ENCODE data around the gene ARHGEF37. TPM values are rescaled to one million over a fixed set of nuclear protein-coding genes. Genes with fewer than 3 reads are reported as not detected.

Gene ARHGEF37
- total RNA-seq, 1 experiment from 2014 or later, result 16.1 TPM

GRCh38 chr5:149622466-149622865, 41.2 kb downstream of the ARHGEF37 start:
- CTCF ChIA-PET, result no interaction called here
- H3K27ac Mint-ChIP-seq (ENCODE audit: unreplicated experiment), result no peak overlapping the region
- no peaks in the 10 kb centered on the region for H3K27me3 Mint-ChIP-seq (ENCODE audit: unreplicated experiment)
- no peak overlapping the region for H3K4me3 Mint-ChIP-seq (ENCODE audit: low read depth, unreplicated experiment)
- no TSS peak for BruUV-seq (replicated peaks)
- TF ChIP-seq CTCF (IDR thresholded peaks at IDR 0.05; ENCODE audit: unreplicated experiment), result no peak
- no peaks in the 10 kb centered on the region for H3K9me3 Mint-ChIP-seq (ENCODE audit: low read depth, unreplicated experiment)
- no peak for DNase-seq
- H3K4me1 Mint-ChIP-seq (ENCODE audit: low read depth, unreplicated experiment), result peaks cover 12% of the 10 kb centered on the region
- intact Hi-C loops (cut with micrococcal nuclease; ENCODE audit: unreplicated experiment), result no loop called here
- peaks cover 24% of the 10 kb centered on the region for H3K36me3 Mint-ChIP-seq (ENCODE audit: insufficient read depth, unreplicated experiment)

DNA sequence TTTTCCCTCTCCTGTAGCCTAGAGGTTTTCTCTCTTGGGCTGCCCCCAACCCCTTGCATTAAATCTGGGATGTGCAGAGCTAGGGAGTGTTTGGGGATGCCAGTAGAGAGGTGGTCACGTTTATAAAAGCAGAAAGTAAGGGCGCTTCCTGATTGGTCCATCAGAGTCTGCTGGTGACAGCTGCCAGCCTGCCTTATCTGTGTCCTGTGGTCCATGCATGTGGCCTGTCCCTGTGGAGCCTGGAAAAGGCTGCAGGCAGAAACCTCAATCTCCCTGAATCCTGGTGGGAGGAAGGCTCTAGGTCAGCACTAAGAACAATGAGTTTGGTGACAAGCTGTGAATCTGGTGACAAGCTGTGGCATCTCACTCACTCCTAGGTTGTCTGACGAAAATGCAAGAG, 42.2 kb downstream of the ARHGEF37 start:
- BruUV-seq (replicated peaks), result no TSS peak
- intact Hi-C loops (cut with micrococcal nuclease; ENCODE audit: unreplicated experiment), result no loop called here
- no peaks in the 10 kb centered on the region for H3K9me3 Mint-ChIP-seq (ENCODE audit: low read depth, unreplicated experiment)
- H3K36me3 Mint-ChIP-seq (ENCODE audit: insufficient read depth, unreplicated experiment), result peaks cover 29% of the 10 kb centered on the region
- no peak for TF ChIP-seq CTCF (IDR thresholded peaks at IDR 0.05; ENCODE audit: unreplicated experiment)
- peaks cover 18% of the 10 kb centered on the region for H3K4me1 Mint-ChIP-seq (ENCODE audit: low read depth, unreplicated experiment)
- CTCF ChIA-PET, result no interaction called here
- no peak for DNase-seq
- no peaks in the 10 kb centered on the region for H3K27me3 Mint-ChIP-seq (ENCODE audit: unreplicated experiment)
- no peak overlapping the region for H3K4me3 Mint-ChIP-seq (ENCODE audit: low read depth, unreplicated experiment)
- no peak overlapping the region for H3K27ac Mint-ChIP-seq (ENCODE audit: unreplicated experiment)

DNA sequence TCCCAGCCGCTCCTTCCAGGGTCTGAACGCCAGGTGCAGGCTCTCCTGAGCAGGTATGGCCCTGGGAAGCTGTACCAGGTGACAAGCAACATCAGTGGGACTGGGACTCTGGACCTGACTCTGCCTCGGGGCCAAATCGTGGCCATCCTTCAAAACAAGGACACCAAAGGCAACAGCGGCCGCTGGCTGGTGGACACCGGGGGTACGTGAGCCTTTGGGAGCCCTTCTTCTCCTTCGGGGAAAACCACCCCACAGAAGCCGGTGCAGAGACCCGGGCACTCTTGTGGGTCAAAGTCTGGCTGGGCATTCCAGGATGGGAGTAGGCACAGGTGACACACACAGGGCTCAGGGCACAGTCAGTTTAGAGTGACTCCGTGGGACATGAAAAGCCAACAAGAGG, 45.8 kb downstream of the ARHGEF37 start:
- no peaks in the 10 kb centered on the region for H3K27me3 Mint-ChIP-seq (ENCODE audit: unreplicated experiment)
- no peak for TF ChIP-seq CTCF (IDR thresholded peaks at IDR 0.05; ENCODE audit: unreplicated experiment)
- H3K27ac Mint-ChIP-seq (ENCODE audit: unreplicated experiment), result no peak overlapping the region
- H3K9me3 Mint-ChIP-seq (ENCODE audit: low read depth, unreplicated experiment), result no peaks in the 10 kb centered on the region
- H3K4me1 Mint-ChIP-seq (ENCODE audit: low read depth, unreplicated experiment), result peaks cover 41% of the 10 kb centered on the region
- H3K36me3 Mint-ChIP-seq (ENCODE audit: insufficient read depth, unreplicated experiment), result peaks cover 17% of the 10 kb centered on the region
- CTCF ChIA-PET, result no interaction called here
- DNase-seq, result no peak
- BruUV-seq (replicated peaks), result no TSS peak
- H3K4me3 Mint-ChIP-seq (ENCODE audit: low read depth, unreplicated experiment), result no peak overlapping the region
- intact Hi-C loops (cut with micrococcal nuclease; ENCODE audit: unreplicated experiment), result no loop called here

DNA sequence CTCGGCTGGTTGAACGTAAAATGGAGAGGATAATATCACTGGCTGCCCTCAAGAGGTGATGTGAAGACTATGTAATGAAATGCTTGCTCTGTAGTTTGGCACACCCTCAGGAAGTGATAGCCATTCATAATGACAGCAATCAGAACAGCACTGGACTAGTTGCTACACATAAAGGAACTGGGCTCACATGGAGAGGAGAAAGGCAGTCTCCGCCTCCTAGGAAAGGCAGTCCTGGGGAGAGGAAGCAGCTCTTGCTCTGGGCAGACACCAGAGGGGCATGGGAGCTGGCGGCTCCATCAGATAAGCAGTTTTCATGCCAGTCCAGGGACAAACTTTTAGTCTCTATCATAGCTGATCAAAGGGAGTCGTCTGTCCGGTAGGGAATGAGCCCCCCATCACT, 46.9 kb downstream of the ARHGEF37 start:
- H3K4me1 Mint-ChIP-seq (ENCODE audit: low read depth, unreplicated experiment), result peaks cover 52% of the 10 kb centered on the region
- DNase-seq, result no peak
- H3K27me3 Mint-ChIP-seq (ENCODE audit: unreplicated experiment), result no peaks in the 10 kb centered on the region
- no TSS peak for BruUV-seq (replicated peaks)
- TF ChIP-seq CTCF (IDR thresholded peaks at IDR 0.05; ENCODE audit: unreplicated experiment), result no peak
- peaks cover 28% of the 10 kb centered on the region for H3K36me3 Mint-ChIP-seq (ENCODE audit: insufficient read depth, unreplicated experiment)
- CTCF ChIA-PET, result no interaction called here
- H3K27ac Mint-ChIP-seq (ENCODE audit: unreplicated experiment), result peak overlapping the region; percentile 20
- intact Hi-C loops (cut with micrococcal nuclease; ENCODE audit: unreplicated experiment), result no loop called here
- H3K9me3 Mint-ChIP-seq (ENCODE audit: low read depth, unreplicated experiment), result no peaks in the 10 kb centered on the region
- no peak overlapping the region for H3K4me3 Mint-ChIP-seq (ENCODE audit: low read depth, unreplicated experiment)

Data from Calu3 (cell line).